ENCODE measurements around the gene RGS4. TPM values are rescaled to one million over a fixed set of nuclear protein-coding genes. Genes with fewer than 3 reads are reported as not detected.

The RGS4 gene
- total RNA-seq, 1 donor from 2014 or later = 0.43 TPM

GRCh38 chr1:163069655-163070277 lies 605 bp downstream of the RGS4 start:
- peaks cover 24% of the 10 kb centered on the region for H3K4me1 Mint-ChIP-seq
- Histone ChIP-seq H3K79me2 (ENCODE audit: low read depth) (no peaks in the 10 kb centered on the region), H2AFZ (replicated peaks) (peak overlapping the region; percentile 74), H3K9ac (no peak overlapping the region), H3K36me3 (no peaks in the 10 kb centered on the region), H3K9me3 (ENCODE audit: low read depth) (no peaks in the 10 kb centered on the region), H3K4me2 (peak overlapping the region; percentile 57), H3K4me1 (peaks cover 7% of the 10 kb centered on the region), H3K27ac (no peak overlapping the region), H3F3A (ENCODE audit: low read depth) (no peaks in the 10 kb centered on the region), H3K27me3 (peaks cover 26% of the 10 kb centered on the region), H3K4me3 (no peak overlapping the region), H4K20me1 (ENCODE audit: low read depth) (no peaks in the 10 kb centered on the region)
- peaks cover 3% of the 10 kb centered on the region for H3K27me3 Mint-ChIP-seq (ENCODE audit: insufficient read depth, low read depth)
- peak overlapping the region; percentile 60 for H3K4me3 Mint-ChIP-seq
- TF ChIP-seq EZH2 (IDR thresholded peaks at IDR 0.05) (no peak), EZH2phosphoT487 (IDR thresholded peaks at IDR 0.05) (no peak), CTCF (IDR thresholded peaks at IDR 0.05) (no peak)
- H3K9me3 Mint-ChIP-seq = no peaks in the 10 kb centered on the region
- H3K27ac Mint-ChIP-seq = no peak overlapping the region
- H3K36me3 Mint-ChIP-seq = no peaks in the 10 kb centered on the region
- no peak for DNase-seq (ENCODE audit: low spot score)

- H3K4me3 Mint-ChIP-seq = no peak overlapping the region
- H3K9me3 Mint-ChIP-seq = no peaks in the 10 kb centered on the region
- Histone ChIP-seq H3K36me3 (no peaks in the 10 kb centered on the region), H3K27me3 (peaks cover 26% of the 10 kb centered on the region), H3K27ac (no peak overlapping the region), H4K20me1 (ENCODE audit: low read depth) (no peaks in the 10 kb centered on the region), H3K4me1 (peaks cover 7% of the 10 kb centered on the region), H3K4me2 (peak overlapping the region; percentile 37), H2AFZ (replicated peaks) (peak overlapping the region; percentile 79), H3F3A (ENCODE audit: low read depth) (no peaks in the 10 kb centered on the region), H3K9me3 (ENCODE audit: low read depth) (no peaks in the 10 kb centered on the region), H3K79me2 (ENCODE audit: low read depth) (no peaks in the 10 kb centered on the region), H3K9ac (no peak overlapping the region), H3K4me3 (no peak overlapping the region)
- H3K36me3 Mint-ChIP-seq = no peaks in the 10 kb centered on the region
- TF ChIP-seq CTCF (IDR thresholded peaks at IDR 0.05) = peak; percentile 76
- TF ChIP-seq EZH2phosphoT487 (IDR thresholded peaks at IDR 0.05) = no peak
- peaks cover 3% of the 10 kb centered on the region for H3K27me3 Mint-ChIP-seq (ENCODE audit: insufficient read depth, low read depth)
- no peak overlapping the region for H3K27ac Mint-ChIP-seq
- peaks cover 24% of the 10 kb centered on the region for H3K4me1 Mint-ChIP-seq
- peak; percentile 80 for DNase-seq (ENCODE audit: low spot score)
Observed at GRCh38 chr1:163071405-163072255, 2.5 kb downstream of the RGS4 start.

GRCh38 chr1:163072658-163073057 lies 3.5 kb downstream of the RGS4 start:
- Histone ChIP-seq H3K27me3 (peaks cover 20% of the 10 kb centered on the region), H3K4me1 (peaks cover 7% of the 10 kb centered on the region), H3F3A (ENCODE audit: low read depth) (no peaks in the 10 kb centered on the region), H3K4me3 (no peak overlapping the region), H3K4me2 (no peak overlapping the region), H3K27ac (no peak overlapping the region), H4K20me1 (ENCODE audit: low read depth) (no peaks in the 10 kb centered on the region), H3K79me2 (ENCODE audit: low read depth) (no peaks in the 10 kb centered on the region), H2AFZ (replicated peaks) (no peak overlapping the region), H3K36me3 (no peaks in the 10 kb centered on the region), H3K9me3 (ENCODE audit: low read depth) (no peaks in the 10 kb centered on the region), H3K9ac (no peak overlapping the region)
- Mint-ChIP-seq H3K27me3 (ENCODE audit: insufficient read depth, low read depth) (peaks cover 3% of the 10 kb centered on the region), H3K27ac (no peak overlapping the region), H3K9me3 (no peaks in the 10 kb centered on the region), H3K4me3 (no peak overlapping the region), H3K36me3 (no peaks in the 10 kb centered on the region), H3K4me1 (peaks cover 24% of the 10 kb centered on the region)
- no peak for TF ChIP-seq CTCF (IDR thresholded peaks at IDR 0.05)
- no peak for TF ChIP-seq EZH2phosphoT487 (IDR thresholded peaks at IDR 0.05)
- TF ChIP-seq EZH2 (IDR thresholded peaks at IDR 0.05) = no peak
- no peak for DNase-seq (ENCODE audit: low spot score)

Data from neural progenitor cell (in vitro differentiated cells).